Testis (tissue), 3 donors: ENCODE results near the gene PEX11G. TPM values are rescaled to one million over a fixed set of nuclear protein-coding genes. Genes with fewer than 3 reads are reported as not detected.

Experiments used
- DNase-seq: peaks from one replicate; pipeline ENCODE4 v3.0.0-alpha.2; 2019
- H3K27ac ChIP-seq, 2 donors: fragments of 200-600 bp; sonication (generic); one replicate each; pipeline ENCODE4 v1.5.1; 2019
- H3K27me3 ChIP-seq: fragments of 200-600 bp; sonication (generic); one replicate; pipeline ENCODE4 v1.5.1; 2019
- H3K36me3 ChIP-seq: fragments of 200-600 bp; sonication (generic); one replicate; pipeline ENCODE4 v1.5.1; 2017; ENCODE audit warnings: low read depth; ENCODE audit errors: missing control alignments
- H3K4me1 ChIP-seq: fragments of 200-600 bp; sonication (generic); one replicate; pipeline ENCODE4 v1.5.1; 2019
- H3K4me3 ChIP-seq, 2 donors: fragments of 200-600 bp; sonication (generic); one replicate each; pipeline ENCODE4 v1.5.1; 2017 to 2019
- H3K9me3 ChIP-seq: fragments of 200-600 bp; sonication (generic); one replicate; pipeline ENCODE4 v1.5.1; 2017
- CTCF ChIP-seq, 3 experiments: fragments of 450-650 bp in 2 of 3; fragments of 200-600 bp in 1 of 3; sonication (generic) in 1 of 3; IDR thresholded peaks; one replicate each; pipeline ENCODE4 v1.5.1; 2016 to 2019; ENCODE audit warnings: antibody characterized with exemption in 3 of 3, mild to moderate bottlenecking in 2 of 3, moderate library complexity in 1 of 3
- POLR2A ChIP-seq: fragments of 450-650 bp; IDR thresholded peaks from one replicate; pipeline ENCODE4 v1.6.1; 2017; ENCODE audit warnings: antibody characterized with exemption, mild to moderate bottlenecking, moderate library complexity
- WGBS, 2 donors: methylation state at CpG; one replicate each; pipeline ENCODE4 v1.1.5; 2018; 5-methylcytosine and 5-hydroxymethylcytosine counted together
- intact Hi-C: fragments of 100-400 bp; cut with DNase I; formaldehyde crosslinking; loops from one replicate; pipeline ENCODE4 v1.15.1; 2023; ENCODE audit warnings: low total_unique reads
- polyA plus RNA-seq: library from polyadenylated mRNA; stranded (reverse); fragments of 350-450 nt; fragmentation: Illumina TruSeq; extraction: RNeasy Lipid Tissue Mini Kit (QIAGEN cat#74804); gene quantifications from one replicate; pipeline ENCODE4 v1.2.3, GENCODE V29; 2014; ENCODE audit warnings: low read depth, low replicate concordance; ENCODE audit not compliant: insufficient read depth
- total RNA-seq, 2 donors: library from RNA; depleted of rRNA; stranded (reverse); fragments of >200 nt; gene quantifications; one replicate each; pipeline ENCODE4 v1.2.3, GENCODE V29; 2016

Gene PEX11G
- total and polyA plus RNA-seq, 3 donors from 2014 or later: 12.3 to 26.0 (median 20.9) TPM

DNA sequence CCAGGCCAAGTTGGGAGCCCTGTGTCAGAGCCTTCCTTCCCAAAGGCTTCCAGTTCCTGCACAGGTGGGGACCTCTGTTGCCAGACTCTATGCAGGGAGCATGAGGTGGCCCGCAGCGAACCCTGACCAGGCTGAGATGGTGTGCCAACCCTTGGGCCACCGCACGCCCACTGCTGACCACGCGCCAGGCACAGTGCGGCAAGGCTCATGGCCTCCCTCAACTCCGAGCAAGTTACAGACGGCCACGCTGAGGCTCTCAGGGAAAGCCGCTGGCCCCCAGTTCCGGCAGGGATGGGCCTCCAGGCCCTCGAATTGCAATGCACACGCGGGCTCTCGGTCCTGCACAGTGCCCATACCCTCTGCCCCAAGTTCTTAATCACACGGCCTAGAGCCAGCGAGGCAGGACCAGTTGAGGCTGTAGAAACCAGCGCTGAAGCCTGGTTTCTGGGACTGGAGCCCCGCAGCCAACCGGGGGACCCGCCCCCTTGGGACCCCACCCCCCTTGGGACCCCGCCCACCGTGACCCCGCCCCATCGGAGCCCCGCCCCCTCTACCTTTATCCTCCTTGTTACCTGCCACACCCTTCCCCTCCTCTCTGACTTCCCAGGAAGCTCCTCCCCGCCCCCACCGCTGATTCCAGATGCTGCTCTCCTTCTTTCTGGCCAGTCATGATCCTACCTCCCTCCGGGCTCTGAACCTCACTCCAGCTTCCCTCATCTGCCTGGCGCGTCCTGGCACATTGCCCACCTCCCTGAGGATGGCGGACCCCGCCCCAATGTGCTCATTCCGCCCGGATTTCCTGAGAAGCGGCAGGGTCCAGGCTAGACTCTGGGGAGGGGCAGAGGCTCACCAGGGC is 6.0 kb downstream of the PEX11G start:
- Histone ChIP-seq H3K36me3 (no peaks in the 10 kb centered on the region), H3K27me3 (no peaks in the 10 kb centered on the region), H3K9me3 (no peaks in the 10 kb centered on the region), H3K27ac (no peak overlapping the region), H3K4me1 (peaks cover 23% of the 10 kb centered on the region), H3K4me3 (peak overlapping the region in 1 of 2 donors; percentile 20)
- DNase-seq: peak; percentile 41
- 31 to 33% methylated on average over 22 to 37 of the region's 37 CpGs for WGBS, 2 donors
- no peak for TF ChIP-seq CTCF (IDR thresholded peaks at IDR 0.05)
- no peak for TF ChIP-seq POLR2A
- intact Hi-C loops: no loop called here

DNA sequence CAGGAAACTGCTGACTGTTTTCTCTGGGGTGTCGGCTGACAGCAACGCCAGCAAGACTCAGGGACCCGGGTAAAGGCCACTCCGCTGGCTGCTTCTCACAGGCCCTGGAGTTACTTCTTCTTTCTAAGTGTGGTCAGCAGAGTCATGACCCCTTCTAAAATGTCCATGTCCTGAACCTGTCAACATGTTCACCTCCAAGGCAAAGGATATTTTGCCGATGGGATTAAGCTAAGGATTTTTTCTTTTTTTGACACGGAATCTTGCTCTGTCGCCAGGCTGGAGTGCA is 7.9 kb downstream of the PEX11G start:
- WGBS, 2 donors: 79 to 81% methylated on average over 7 of the region's 7 CpGs
- Histone ChIP-seq H3K4me1 (peaks cover 23% of the 10 kb centered on the region), H3K27ac (peak overlapping the region; percentile 6 to 71), H3K4me3 (no peak overlapping the region), H3K27me3 (no peaks in the 10 kb centered on the region), H3K9me3 (no peaks in the 10 kb centered on the region), H3K36me3 (no peaks in the 10 kb centered on the region)
- intact Hi-C loops: no loop called here
- no peak for DNase-seq
- TF ChIP-seq POLR2A (no peak), CTCF (IDR thresholded peaks at IDR 0.05) (no peak)

- H3K4me1 ChIP-seq: peaks cover 23% of the 10 kb centered on the region
- no peaks in the 10 kb centered on the region for H3K9me3 ChIP-seq
- intact Hi-C loops: no loop called here
- H3K27ac ChIP-seq: peak overlapping the region; percentile 6 to 71
- WGBS, 2 donors: 44 to 46% methylated on average over 10 to 11 of the region's 11 CpGs
- no peak overlapping the region for H3K4me3 ChIP-seq
- DNase-seq: no peak
- no peaks in the 10 kb centered on the region for H3K36me3 ChIP-seq
- no peaks in the 10 kb centered on the region for H3K27me3 ChIP-seq
- TF ChIP-seq CTCF (IDR thresholded peaks at IDR 0.05): no peak
- no peak for TF ChIP-seq POLR2A
Observed at GRCh38 chr19:7480222-7480969, 8.4 kb downstream of the PEX11G start.

DNA sequence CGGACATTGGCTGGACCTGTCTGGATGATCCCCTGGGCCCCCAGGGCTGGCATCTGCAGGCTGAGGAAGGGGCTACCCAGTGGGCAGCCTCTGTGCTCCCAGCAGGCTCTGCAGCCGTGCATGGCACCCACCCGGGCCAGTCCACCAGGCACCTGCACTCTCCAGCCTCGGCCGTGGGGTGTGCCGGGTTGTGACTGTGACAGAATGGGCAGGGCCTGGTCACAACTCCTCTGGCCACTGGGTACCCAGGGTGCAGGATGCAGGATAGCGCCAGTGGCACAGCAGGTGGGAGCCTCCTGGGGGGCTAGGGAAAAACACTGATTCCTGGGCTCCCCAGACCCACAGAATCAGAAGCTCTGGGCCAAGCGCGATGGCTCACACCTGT is 10.0 kb downstream of the PEX11G start:
- H3K4me3 ChIP-seq: no peak overlapping the region
- H3K9me3 ChIP-seq: no peaks in the 10 kb centered on the region
- no peaks in the 10 kb centered on the region for H3K27me3 ChIP-seq
- peaks cover 23% of the 10 kb centered on the region for H3K4me1 ChIP-seq
- no peaks in the 10 kb centered on the region for H3K36me3 ChIP-seq
- TF ChIP-seq CTCF (IDR thresholded peaks at IDR 0.05) (no peak), POLR2A (no peak)
- intact Hi-C loops: no loop called here
- 77 to 86% methylated on average over 2 to 8 of the region's 9 CpGs for WGBS, 2 donors
- DNase-seq: no peak
- H3K27ac ChIP-seq: no peak overlapping the region
